ENCODE measurements around the gene FRMPD1. TPM values are rescaled to one million over a fixed set of nuclear protein-coding genes. Genes with fewer than 3 reads are reported as not detected.
A peak's percentile ranks its signal among the peaks of the same experiment; 100 is the strongest.
"Not testable (repeated sequence)": the region's sequence is repeated elsewhere in the genome, so short reads cannot be mapped to it uniquely, and the experiment has no call there.

FRMPD1 gene
- not detected in 2 replicates for total RNA-seq (ENCODE audit: low replicate concordance)

GRCh38 chr9:37650873-37651768 is at the start of gene FRMPD1:
TSS of gene FRMPD1 (plus strand) at chr9:37650954. CDS start at chr9:37692642, 41,688 bp downstream.
- no peak for TF ChIP-seq CTCF (IDR thresholded peaks at IDR 0.05; ENCODE audit: insufficient read depth, low read length)
- peak within 1 kb of the TSS; percentile 63 for H3K4me3 ChIP-seq (ENCODE audit: low read depth, low read length)
- peak; percentile 10 for DNase-seq (ENCODE audit: low read depth)

GRCh38 chr9:37602061-37602460 is 48.7 kb upstream of the FRMPD1 start:
- DNase-seq (ENCODE audit: low read depth); H3K4me3 ChIP-seq (ENCODE audit: low read depth, low read length): not testable (repeated sequence)

GRCh38 chr9:37602817-37603216 is 47.9 kb upstream of the FRMPD1 start:
- H3K4me3 ChIP-seq (ENCODE audit: low read depth, low read length): no peak overlapping the region
- DNase-seq (ENCODE audit: low read depth): no peak
- TF ChIP-seq CTCF (IDR thresholded peaks at IDR 0.05; ENCODE audit: insufficient read depth, low read length): no peak

- no peak overlapping the region for H3K4me3 ChIP-seq (ENCODE audit: low read depth, low read length)
- DNase-seq (ENCODE audit: low read depth): no peak
- TF ChIP-seq CTCF (IDR thresholded peaks at IDR 0.05; ENCODE audit: insufficient read depth, low read length): no peak
Observed at GRCh38 chr9:37604296-37604695, 46.5 kb upstream of the FRMPD1 start.

GRCh38 chr9:37608250-37608649 is 42.5 kb upstream of the FRMPD1 start:
- H3K4me3 ChIP-seq (ENCODE audit: low read depth, low read length): no peak overlapping the region
- DNase-seq (ENCODE audit: low read depth): no peak
- TF ChIP-seq CTCF (IDR thresholded peaks at IDR 0.05; ENCODE audit: insufficient read depth, low read length): no peak

GRCh38 chr9:37609735-37610397 is 40.9 kb upstream of the FRMPD1 start:
- TF ChIP-seq CTCF (IDR thresholded peaks at IDR 0.05; ENCODE audit: insufficient read depth, low read length): no peak
- H3K4me3 ChIP-seq (ENCODE audit: low read depth, low read length): no peak overlapping the region
- no peak for DNase-seq (ENCODE audit: low read depth)

GRCh38 chr9:37611014-37611413 is 39.7 kb upstream of the FRMPD1 start:
- H3K4me3 ChIP-seq (ENCODE audit: low read depth, low read length): no peak overlapping the region
- DNase-seq (ENCODE audit: low read depth): no peak
- no peak for TF ChIP-seq CTCF (IDR thresholded peaks at IDR 0.05; ENCODE audit: insufficient read depth, low read length)

Data from fibroblast of the aortic adventitia (primary cell).